K562 (cell line): ENCODE measurements around the gene SLX4IP. TPM values are rescaled to one million over a fixed set of nuclear protein-coding genes. Genes with fewer than 3 reads are reported as not detected.

Source experiments
- NFE2L1 ChIP-seq: fragments of 450-650 bp; IDR thresholded peaks from 2 replicates; pipeline ENCODE4 v1.6.1; 2016; ENCODE audit warnings: missing genetic modification characterization, low read depth, mild to moderate bottlenecking, missing compliant biosample characterization, moderate library complexity, borderline replicate concordance
- POLR2H ChIP-seq: IDR thresholded peaks from 2 replicates; pipeline ENCODE4 v1.6.1; 2016; ENCODE audit warnings: missing genetic modification characterization, low read depth, mild to moderate bottlenecking, control low read depth, missing compliant biosample characterization, moderate library complexity
- RBM25 ChIP-seq: fragments of 200-400 bp; formaldehyde crosslinking; IDR thresholded peaks from 2 replicates; pipeline ENCODE4 v1.6.1; 2018; ENCODE audit warnings: low read length, low read depth, moderate library complexity; ENCODE audit not compliant: severe bottlenecking
- SREBF1 ChIP-seq: fragments of 150-350 bp; IDR thresholded peaks from 2 replicates; pipeline ENCODE4 v1.6.1; 2014; ENCODE audit warnings: antibody characterized with exemption, low read depth, low read length, borderline replicate concordance
- ZFPM2 ChIP-seq: fragments of 250-450 bp; sonication (Bioruptor Pico); IDR thresholded peaks from 2 replicates; pipeline ENCODE4 v1.5.1; 2022; ENCODE audit warnings: mild to moderate bottlenecking
- ZNF589 ChIP-seq: fragments of 200-800 bp; sonication (Bioruptor generic); IDR thresholded peaks from 2 replicates; pipeline ENCODE4 v1.6.1; 2016; ENCODE audit warnings: low read depth, missing genetic modification characterization, missing compliant biosample characterization
- ZNF766 ChIP-seq: fragments of 200-800 bp; sonication (Bioruptor generic); conservative IDR thresholded peaks from 2 replicates; pipeline ENCODE4 v1.6.1; 2016; ENCODE audit warnings: missing genetic modification characterization, missing compliant biosample characterization
- polyA plus RNA-seq, 8 experiments: library from polyadenylated mRNA; depleted of rRNA in 4 of 8; stranded (reverse) in 5 of 8; unstranded in 3 of 8; fragments of >200 nt; fragmentation: Nextera tagmentation in 2 of 8; fragmentation: Illumina TruSeq in 1 of 8; extraction: Ambion mirVana in 2 of 8; extraction: Trizol in 1 of 8; gene quantifications; 2 replicates each; pipeline versions ENCODE4 v1.2.1 to v1.2.3, GENCODE V29; 2011 to 2014; ENCODE audit warnings: inconsistent platforms in 1 of 8, missing spikeins in 1 of 8
- total RNA-seq, 7 experiments: library from RNA; depleted of rRNA in 6 of 7; stranded (reverse); fragments of >200 nt in 6 of 7; fragmentation: Illumina TruSeq in 2 of 7; extraction: Trizol in 2 of 7; gene quantifications; 2 replicates each; pipeline versions ENCODE4 v1.2.1 to v1.2.3, GENCODE V29; 2011 to 2021; ENCODE audit warnings: low replicate concordance in 1 of 7
- TF ChIP-seq, protein P1 (sequence below), 3 experiments: IDR thresholded peaks in 2 of 3; conservative IDR thresholded peaks in 1 of 3; 2 replicates each; pipeline ENCODE4 v1.5.1; 2011 to 2012; ENCODE audit warnings: low read length in 3 of 3, mild to moderate bottlenecking in 3 of 3, control low read depth in 2 of 3, improper control_type of control experiment in 1 of 3, inconsistent platforms in 1 of 3, low read depth in 1 of 3, mixed read lengths in 1 of 3, moderate library complexity in 1 of 3; ENCODE audit not compliant: insufficient read depth in 2 of 3
- TF ChIP-seq, protein P2 (sequence below): fragments of 450-650 bp; IDR thresholded peaks from 2 replicates; pipeline ENCODE4 v1.6.1; 2016; ENCODE audit warnings: mild to moderate bottlenecking
- TF ChIP-seq, protein P3 (sequence below): fragments of 450-650 bp; formaldehyde crosslinking; IDR thresholded peaks from 2 replicates; pipeline ENCODE4 v1.4.0; 2022; ENCODE audit warnings: mild to moderate bottlenecking, moderate library complexity
- TF ChIP-seq, protein P4 (sequence below): sonication (generic); formaldehyde crosslinking; IDR thresholded peaks from 2 replicates; pipeline ENCODE4 v1.4.0; 2020; ENCODE audit warnings: mild to moderate bottlenecking, missing genetic modification reagents
- TF ChIP-seq, protein P5 (sequence below): fragments of 450-650 bp; IDR thresholded peaks from 2 replicates; pipeline ENCODE4 v1.6.1; 2017; ENCODE audit warnings: antibody characterized with exemption

SLX4IP gene
- total and polyA plus RNA-seq, 9 of the 15 experiments (the other 6 are each of a cell fraction or from before 2014, with no cell fraction given) = 1.5 to 5.9 (median 3.5) TPM

DNA sequence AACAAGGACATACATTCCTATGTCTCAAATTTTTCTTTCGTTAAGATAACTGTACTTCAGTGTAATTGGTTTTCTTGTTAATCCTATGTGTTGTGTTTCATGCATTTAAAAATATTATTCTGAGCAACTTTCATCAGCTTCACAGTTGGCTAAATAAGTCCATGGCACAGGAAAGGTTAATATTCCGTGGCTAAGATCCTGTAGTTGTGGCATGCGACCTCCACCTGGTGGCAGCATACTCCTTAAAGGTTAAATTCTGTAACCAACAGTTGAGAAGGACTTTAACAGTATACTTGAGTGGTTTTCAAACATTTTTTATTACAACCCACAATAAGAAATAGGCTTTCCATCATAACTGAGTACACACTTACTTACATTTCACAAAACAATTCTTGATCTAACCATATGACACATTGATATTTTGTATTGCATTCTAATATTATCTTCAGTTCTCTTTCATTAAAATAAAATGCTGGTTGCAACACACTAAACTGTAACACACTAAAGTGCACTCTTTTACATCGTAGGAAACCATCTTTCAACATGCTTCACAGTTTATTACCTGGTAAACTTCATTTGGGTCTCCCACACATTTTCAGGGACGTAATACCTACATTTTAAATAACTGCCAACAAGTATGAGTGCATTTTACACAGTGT is 118.3 kb downstream of the SLX4IP start (continued):
- TF ChIP-seq, protein P1, sequence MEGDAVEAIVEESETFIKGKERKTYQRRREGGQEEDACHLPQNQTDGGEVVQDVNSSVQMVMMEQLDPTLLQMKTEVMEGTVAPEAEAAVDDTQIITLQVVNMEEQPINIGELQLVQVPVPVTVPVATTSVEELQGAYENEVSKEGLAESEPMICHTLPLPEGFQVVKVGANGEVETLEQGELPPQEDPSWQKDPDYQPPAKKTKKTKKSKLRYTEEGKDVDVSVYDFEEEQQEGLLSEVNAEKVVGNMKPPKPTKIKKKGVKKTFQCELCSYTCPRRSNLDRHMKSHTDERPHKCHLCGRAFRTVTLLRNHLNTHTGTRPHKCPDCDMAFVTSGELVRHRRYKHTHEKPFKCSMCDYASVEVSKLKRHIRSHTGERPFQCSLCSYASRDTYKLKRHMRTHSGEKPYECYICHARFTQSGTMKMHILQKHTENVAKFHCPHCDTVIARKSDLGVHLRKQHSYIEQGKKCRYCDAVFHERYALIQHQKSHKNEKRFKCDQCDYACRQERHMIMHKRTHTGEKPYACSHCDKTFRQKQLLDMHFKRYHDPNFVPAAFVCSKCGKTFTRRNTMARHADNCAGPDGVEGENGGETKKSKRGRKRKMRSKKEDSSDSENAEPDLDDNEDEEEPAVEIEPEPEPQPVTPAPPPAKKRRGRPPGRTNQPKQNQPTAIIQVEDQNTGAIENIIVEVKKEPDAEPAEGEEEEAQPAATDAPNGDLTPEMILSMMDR (IDR thresholded peaks at IDR 0.05 in 2 of 3, conservative IDR thresholded peaks at IDR 0.05 in 1 of 3; ENCODE audit: insufficient read depth in 2 of 3, low read depth in 1 of 3, low read length in 3 of 3) = peak; percentile 50 to 66 (median 62); a peak in 5 of 6 replicates
- TF ChIP-seq, protein P2, sequence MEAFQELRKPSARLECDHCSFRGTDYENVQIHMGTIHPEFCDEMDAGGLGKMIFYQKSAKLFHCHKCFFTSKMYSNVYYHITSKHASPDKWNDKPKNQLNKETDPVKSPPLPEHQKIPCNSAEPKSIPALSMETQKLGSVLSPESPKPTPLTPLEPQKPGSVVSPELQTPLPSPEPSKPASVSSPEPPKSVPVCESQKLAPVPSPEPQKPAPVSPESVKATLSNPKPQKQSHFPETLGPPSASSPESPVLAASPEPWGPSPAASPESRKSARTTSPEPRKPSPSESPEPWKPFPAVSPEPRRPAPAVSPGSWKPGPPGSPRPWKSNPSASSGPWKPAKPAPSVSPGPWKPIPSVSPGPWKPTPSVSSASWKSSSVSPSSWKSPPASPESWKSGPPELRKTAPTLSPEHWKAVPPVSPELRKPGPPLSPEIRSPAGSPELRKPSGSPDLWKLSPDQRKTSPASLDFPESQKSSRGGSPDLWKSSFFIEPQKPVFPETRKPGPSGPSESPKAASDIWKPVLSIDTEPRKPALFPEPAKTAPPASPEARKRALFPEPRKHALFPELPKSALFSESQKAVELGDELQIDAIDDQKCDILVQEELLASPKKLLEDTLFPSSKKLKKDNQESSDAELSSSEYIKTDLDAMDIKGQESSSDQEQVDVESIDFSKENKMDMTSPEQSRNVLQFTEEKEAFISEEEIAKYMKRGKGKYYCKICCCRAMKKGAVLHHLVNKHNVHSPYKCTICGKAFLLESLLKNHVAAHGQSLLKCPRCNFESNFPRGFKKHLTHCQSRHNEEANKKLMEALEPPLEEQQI = no peak
- TF ChIP-seq ZNF766 (CRISPR knock-in tag) (no peak), NFE2L1 (tag) (no peak), SREBF1 (no peak), ZNF589 (no peak), ZFPM2 (CRISPR knock-in tag) (no peak), POLR2H (no peak), RBM25 (peak; percentile 23)
- TF ChIP-seq, protein P3, sequence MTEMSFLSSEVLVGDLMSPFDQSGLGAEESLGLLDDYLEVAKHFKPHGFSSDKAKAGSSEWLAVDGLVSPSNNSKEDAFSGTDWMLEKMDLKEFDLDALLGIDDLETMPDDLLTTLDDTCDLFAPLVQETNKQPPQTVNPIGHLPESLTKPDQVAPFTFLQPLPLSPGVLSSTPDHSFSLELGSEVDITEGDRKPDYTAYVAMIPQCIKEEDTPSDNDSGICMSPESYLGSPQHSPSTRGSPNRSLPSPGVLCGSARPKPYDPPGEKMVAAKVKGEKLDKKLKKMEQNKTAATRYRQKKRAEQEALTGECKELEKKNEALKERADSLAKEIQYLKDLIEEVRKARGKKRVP (CRISPR knock-in tag) = no peak
- TF ChIP-seq, protein P4, sequence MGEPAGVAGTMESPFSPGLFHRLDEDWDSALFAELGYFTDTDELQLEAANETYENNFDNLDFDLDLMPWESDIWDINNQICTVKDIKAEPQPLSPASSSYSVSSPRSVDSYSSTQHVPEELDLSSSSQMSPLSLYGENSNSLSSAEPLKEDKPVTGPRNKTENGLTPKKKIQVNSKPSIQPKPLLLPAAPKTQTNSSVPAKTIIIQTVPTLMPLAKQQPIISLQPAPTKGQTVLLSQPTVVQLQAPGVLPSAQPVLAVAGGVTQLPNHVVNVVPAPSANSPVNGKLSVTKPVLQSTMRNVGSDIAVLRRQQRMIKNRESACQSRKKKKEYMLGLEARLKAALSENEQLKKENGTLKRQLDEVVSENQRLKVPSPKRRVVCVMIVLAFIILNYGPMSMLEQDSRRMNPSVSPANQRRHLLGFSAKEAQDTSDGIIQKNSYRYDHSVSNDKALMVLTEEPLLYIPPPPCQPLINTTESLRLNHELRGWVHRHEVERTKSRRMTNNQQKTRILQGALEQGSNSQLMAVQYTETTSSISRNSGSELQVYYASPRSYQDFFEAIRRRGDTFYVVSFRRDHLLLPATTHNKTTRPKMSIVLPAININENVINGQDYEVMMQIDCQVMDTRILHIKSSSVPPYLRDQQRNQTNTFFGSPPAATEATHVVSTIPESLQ = no peak
- TF ChIP-seq, protein P5, sequence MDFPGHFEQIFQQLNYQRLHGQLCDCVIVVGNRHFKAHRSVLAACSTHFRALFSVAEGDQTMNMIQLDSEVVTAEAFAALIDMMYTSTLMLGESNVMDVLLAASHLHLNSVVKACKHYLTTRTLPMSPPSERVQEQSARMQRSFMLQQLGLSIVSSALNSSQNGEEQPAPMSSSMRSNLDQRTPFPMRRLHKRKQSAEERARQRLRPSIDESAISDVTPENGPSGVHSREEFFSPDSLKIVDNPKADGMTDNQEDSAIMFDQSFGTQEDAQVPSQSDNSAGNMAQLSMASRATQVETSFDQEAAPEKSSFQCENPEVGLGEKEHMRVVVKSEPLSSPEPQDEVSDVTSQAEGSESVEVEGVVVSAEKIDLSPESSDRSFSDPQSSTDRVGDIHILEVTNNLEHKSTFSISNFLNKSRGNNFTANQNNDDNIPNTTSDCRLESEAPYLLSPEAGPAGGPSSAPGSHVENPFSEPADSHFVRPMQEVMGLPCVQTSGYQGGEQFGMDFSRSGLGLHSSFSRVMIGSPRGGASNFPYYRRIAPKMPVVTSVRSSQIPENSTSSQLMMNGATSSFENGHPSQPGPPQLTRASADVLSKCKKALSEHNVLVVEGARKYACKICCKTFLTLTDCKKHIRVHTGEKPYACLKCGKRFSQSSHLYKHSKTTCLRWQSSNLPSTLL = no peak
